GM12878 (cell line): ENCODE data around the gene PLPP3. TPM values are rescaled to one million over a fixed set of nuclear protein-coding genes. Genes with fewer than 3 reads are reported as not detected.

Source experiments
- ATAC-seq: fragments of 200-7000 bp; cut with Tn5 transposase; 3 replicates; pipeline ENCODE4 v1.9.1; 2020; ENCODE audit warnings: mild to moderate bottlenecking, moderate library complexity
- BruUV-seq: library from RNA; stranded (reverse); fragments of 400-500 nt; replicated peaks from 2 replicates; lab custom pipeline; 2021; lab: Mats Ljungman, UMichigan
- CTCF ChIA-PET: fragments of 300-600 bp; sonication (Branson Sonifier 250); formaldehyde crosslinking; extraction: SDS; loops from one replicate; lab custom pipeline; 2021; ENCODE audit warnings: inconsistent platforms; lab: Yijun Ruan, JAX
- POLR2A ChIA-PET: fragments of 350-600 bp; formaldehyde crosslinking; extraction: SDS; loops from one replicate; lab custom pipeline; 2021; ENCODE audit warnings: inconsistent platforms; lab: Charles Lee
- RAD21 ChIA-PET: fragments of 300-600 bp; sonication (Branson Sonifier 250); formaldehyde crosslinking; loops from one replicate; lab custom pipeline; 2023; ENCODE audit warnings: antibody characterized with exemption; ENCODE audit not compliant: unreplicated experiment; lab: Charles Lee
- SMC1A ChIA-PET: fragments of 300-600 bp; sonication (Branson Sonifier 250); formaldehyde crosslinking; loops from one replicate; lab custom pipeline; 2023; ENCODE audit not compliant: unreplicated experiment, uncharacterized antibody; lab: Charles Lee
- DNase-seq: peaks from one replicate; pipeline ENCODE4 v3.0.0-alpha.2; 2011; ENCODE audit warnings: low read depth, low spot score
- FAIRE-seq: peaks from 3 replicates; lab custom pipeline; 2011; peaks lifted over from hg19 to GRCh38; lab: Jason Lieb, UNC
- H2AFZ ChIP-seq: 2 replicates; pipeline ENCODE4 v1.6.0; 2011; ENCODE audit warnings: low read depth, low read length, control low read depth; ENCODE audit not compliant: control insufficient read depth
- H3K27ac ChIP-seq: 2 replicates; pipeline ENCODE4 v1.5.1; 2011; ENCODE audit warnings: control low read depth; ENCODE audit not compliant: control insufficient read depth, insufficient read depth
- H3K27me3 ChIP-seq, 2 experiments: replicated peaks in 1 of 2; 2 replicates each; pipeline versions ENCODE4 v1.6.0 to v1.6.1; 2011; ENCODE audit warnings: low read length in 1 of 2; ENCODE audit not compliant: control insufficient read depth in 2 of 2, insufficient read depth in 2 of 2
- H3K36me3 ChIP-seq, 2 experiments: 2 replicates each; pipeline ENCODE4 v1.5.1; 2011; ENCODE audit warnings: low read length in 1 of 2; ENCODE audit not compliant: control insufficient read depth in 2 of 2, insufficient read depth in 2 of 2
- H3K4me1 ChIP-seq: 2 replicates; pipeline ENCODE4 v1.6.1; 2011; ENCODE audit warnings: mild to moderate bottlenecking, low read length, moderate library complexity, mixed read lengths; ENCODE audit not compliant: control insufficient read depth, insufficient read depth
- H3K4me2 ChIP-seq: 2 replicates; pipeline ENCODE4 v1.6.0; 2011; ENCODE audit warnings: control low read depth; ENCODE audit not compliant: control insufficient read depth, insufficient read depth
- H3K4me3 ChIP-seq: fragments of 200-600 bp; sonication (generic); 2 replicates; pipeline ENCODE4 v1.5.1; 2016
- H3K79me2 ChIP-seq: 2 replicates; pipeline ENCODE4 v1.6.0; 2011; ENCODE audit warnings: low read length; ENCODE audit not compliant: control insufficient read depth, insufficient read depth
- H3K9ac ChIP-seq: 2 replicates; pipeline ENCODE4 v1.8.0; 2011; ENCODE audit warnings: low read length, control low read depth, mixed read lengths; ENCODE audit not compliant: control insufficient read depth, insufficient read depth
- H3K9me3 ChIP-seq: replicated peaks from 3 replicates; pipeline ENCODE4 v1.5.1; 2011; ENCODE audit warnings: mild to moderate bottlenecking, low read length; ENCODE audit not compliant: control insufficient read depth, insufficient read depth
- H4K20me1 ChIP-seq: 2 replicates; pipeline ENCODE4 v1.6.0; 2011; ENCODE audit not compliant: control insufficient read depth, insufficient read depth
- ATF3 ChIP-seq: IDR thresholded peaks from 2 replicates; pipeline ENCODE4 v1.6.1; 2011; ENCODE audit warnings: low read depth, mild to moderate bottlenecking, low read length, moderate library complexity, borderline replicate concordance; ENCODE audit errors: extremely low read depth
- ATF7 ChIP-seq: fragments of 450-650 bp; IDR thresholded peaks from 2 replicates; pipeline ENCODE4 v1.6.1; 2016; ENCODE audit warnings: low read depth, mild to moderate bottlenecking
- BRCA1 ChIP-seq: IDR thresholded peaks from 2 replicates; pipeline ENCODE4 v1.6.1; 2011; ENCODE audit warnings: low read depth, low read length, improper control_type of control experiment
- CBX5 ChIP-seq: sonication (generic); IDR thresholded peaks from 2 replicates; pipeline ENCODE4 v1.6.1; 2016; ENCODE audit warnings: low read depth, moderate library complexity, mild to moderate bottlenecking, inconsistent platforms
- CHD4 ChIP-seq: fragments of 200-600 bp; sonication (generic); IDR thresholded peaks from 2 replicates; pipeline ENCODE4 v1.6.1; 2016; ENCODE audit warnings: mild to moderate bottlenecking
- EED ChIP-seq: sonication (generic); IDR thresholded peaks from 2 replicates; pipeline ENCODE4 v1.6.1; 2016; ENCODE audit warnings: antibody characterized with exemption, low read depth
- FOXM1 ChIP-seq: IDR thresholded peaks from 2 replicates; pipeline ENCODE4 v1.6.1; 2012; ENCODE audit warnings: low read depth, mild to moderate bottlenecking, inconsistent platforms, low read length, moderate library complexity
- HDAC2 ChIP-seq: fragments of 200-600 bp; sonication (generic); IDR thresholded peaks from 2 replicates; pipeline ENCODE4 v1.6.1; 2017
- HDGF ChIP-seq: fragments of 450-650 bp; IDR thresholded peaks from 2 replicates; pipeline ENCODE4 v1.6.1; 2016; ENCODE audit warnings: antibody characterized with exemption
- JUNB ChIP-seq: IDR thresholded peaks from 2 replicates; pipeline ENCODE4 v1.6.1; 2016; ENCODE audit warnings: antibody characterized with exemption, mild to moderate bottlenecking
- NR2F1 ChIP-seq: fragments of 450-650 bp; conservative IDR thresholded peaks from 2 replicates; pipeline ENCODE4 v1.6.1; 2017; ENCODE audit warnings: mild to moderate bottlenecking
- SMC3 ChIP-seq: IDR thresholded peaks from 2 replicates; pipeline ENCODE4 v1.6.1; 2011; ENCODE audit warnings: low read length, improper control_type of control experiment, borderline replicate concordance
- YBX1 ChIP-seq: fragments of 450-650 bp; IDR thresholded peaks from 2 replicates; pipeline ENCODE4 v1.6.1; 2016; ENCODE audit warnings: antibody characterized with exemption
- ZSCAN29 ChIP-seq: fragments of 450-650 bp; IDR thresholded peaks from 2 replicates; pipeline ENCODE4 v1.6.1; 2017; ENCODE audit warnings: mild to moderate bottlenecking, moderate library complexity
- WGBS: methylation state at CpG from one replicate; pipeline ENCODE4 v1.1.6; 2016; ENCODE audit warnings: low lambda C conversion rate; ENCODE audit not compliant: insufficient replicate concordance, insufficient coverage; ENCODE audit errors: missing lambda C conversion rate; 5-methylcytosine and 5-hydroxymethylcytosine counted together
- in situ Hi-C: fragments of 300-500 bp; cut with MboI; formaldehyde crosslinking; loops from 9 replicates; pipeline ENCODE4 v1.14.3; 2018; ENCODE audit warnings: mixed read lengths
- intact Hi-C: fragments of 100-400 bp; cut with micrococcal nuclease; formaldehyde crosslinking; loops from one replicate; pipeline ENCODE4 v1.14.2; 2022; ENCODE audit not compliant: unreplicated experiment
- polyA plus RNA-seq, 11 experiments: library from polyadenylated mRNA; depleted of rRNA in 4 of 11; unstranded in 6 of 11; stranded (reverse) in 5 of 11; fragments of >200 nt; fragmentation: Nextera tagmentation in 4 of 11; fragmentation: Illumina TruSeq in 1 of 11; extraction: Ambion mirVana in 4 of 11; extraction: Trizol in 1 of 11; gene quantifications; 1 replicate in 1 of 11; 2 replicates in 10 of 11; pipeline versions ENCODE4 v1.2.1 to v1.2.3, GENCODE V29; 2011 to 2016; ENCODE audit warnings: inconsistent platforms in 2 of 11, missing spikeins in 2 of 11, low read depth in 1 of 11
- total RNA-seq, 4 experiments: library from RNA; depleted of rRNA in 3 of 4; stranded (reverse); fragments of >200 nt in 3 of 4; fragmentation: Illumina TruSeq in 1 of 4; extraction: Trizol in 1 of 4; gene quantifications; 2 replicates each; pipeline versions ENCODE4 v1.2.1 to v1.2.3, GENCODE V29; 2013 to 2021

PLPP3 gene
- total and polyA plus RNA-seq, 10 of the 15 experiments (the other 5 are each of a cell fraction or from before 2014, with no cell fraction given): 6.4 to 26.8 (median 9.5) TPM

- SMC1A ChIA-PET: interaction anchor here (0.8 to 10.2 kb wide), 12 partner anchors 7 to 196 kb away, joined by 3 to 348 read pairs (median 4); partner anchors contain the start of gene PLPP3
- in situ Hi-C loops (no loop called here), intact Hi-C loops (loop anchor here (2.0 kb wide), 2 partner anchors 105 to 143 kb away; partner anchors contain the start of gene PLPP3)
- CTCF ChIA-PET: interaction anchor here (1.0 to 9.9 kb wide), 2 partner anchors 81 to 105 kb away, joined by 3 to 209 read pairs; partner anchors contain the start of gene PLPP3
- Histone ChIP-seq H3K9me3 (no peaks in the 10 kb centered on the region), H3K9ac (no peak overlapping the region), H3K4me3 (no peak overlapping the region), H3K36me3 (no peaks in the 10 kb centered on the region), H2AFZ (no peak overlapping the region), H3K27me3 (peaks cover 0 to 5% of the 10 kb centered on the region in 2 experiments; a peak in 2 of 4 replicates), H3K27ac (no peak overlapping the region), H3K4me2 (no peak overlapping the region), H4K20me1 (no peaks in the 10 kb centered on the region; the same call in 1 of the 2 replicates), H3K4me1 (peaks cover 8% of the 10 kb centered on the region; the same call in 1 of the 2 replicates)
- DNase-seq (no peak), FAIRE-seq (no peak), ATAC-seq (no peak)
- no TSS peak for BruUV-seq
- 64% methylated on average over 3 of the region's 3 CpGs for WGBS
- POLR2A ChIA-PET: interaction anchor here (0.5 to 3.9 kb wide), 4 partner anchors 43 to 139 kb away, joined by 3 to 23 read pairs (median 8); no protein-coding TSS in a partner anchor
- TF ChIP-seq YBX1 (no peak), NR2F1 (no peak), SMC3 (no peak), EED (no peak), HDAC2 (no peak), HDGF (no peak), BRCA1 (no peak), ATF3 (no peak), CBX5 (no peak), ATF7 (no peak), CHD4 (no peak), ZSCAN29 (no peak), FOXM1 (no peak), JUNB (no peak)
- TF ChIP-seq, all 136 proteins: peak for 0
- H3K79me2 ChIP-seq: no peaks in the 10 kb centered on the region
- RAD21 ChIA-PET: interaction anchor here (0.8 to 13.4 kb wide), 9 partner anchors 12 to 142 kb away, joined by 3 to 266 read pairs (median 4); partner anchors contain the start of gene PLPP3
These were observed 105.6 kb downstream of the PLPP3 start for GRCh38 chr1:56473582-56474270.
